GM21528 (cell line): ENCODE measurements around the gene FOXL3.
"Not testable (repeated sequence)": the region's sequence is repeated elsewhere in the genome, so short reads cannot be mapped to it uniquely, and the experiment has no call there.

Source experiments
- ATAC-seq: cut with Tn5 transposase; IDR thresholded peaks from one replicate; pipeline ENCODE4 v1.9.1; 2021; ENCODE audit warnings: mild to moderate bottlenecking, moderate library complexity; ENCODE audit not compliant: unreplicated experiment, low FRiP score

Gene FOXL3

GRCh38 chr7:285731-286130 lies 4.2 kb upstream of the FOXL3 start:
- ATAC-seq: no peak

GRCh38 chr7:286266-286665 lies 3.7 kb upstream of the FOXL3 start:
- no peak for ATAC-seq

- no peak for ATAC-seq
Observed at GRCh38 chr7:288671-289101, 1.3 kb upstream of the FOXL3 start.

- no peak for ATAC-seq
Observed at GRCh38 chr7:289209-289755, 688 bp upstream of the FOXL3 start.

- ATAC-seq: no peak
Observed at GRCh38 chr7:290554-291372, 793 bp downstream of the FOXL3 start.

GRCh38 chr7:291373-292092 lies 1.6 kb downstream of the FOXL3 start:
- no peak for ATAC-seq

- ATAC-seq: no peak
Observed at GRCh38 chr7:292226-292625, 2.3 kb downstream of the FOXL3 start.

- ATAC-seq: no peak
Observed at GRCh38 chr7:292826-293225, 2.9 kb downstream of the FOXL3 start.

- no peak for ATAC-seq
Observed at GRCh38 chr7:293681-294439, 3.9 kb downstream of the FOXL3 start.

GRCh38 chr7:294440-295154 lies 4.6 kb downstream of the FOXL3 start:
- no peak for ATAC-seq

- ATAC-seq: no peak
Observed at GRCh38 chr7:295155-296154, 5.5 kb downstream of the FOXL3 start.

GRCh38 chr7:296373-296945 lies 6.5 kb downstream of the FOXL3 start:
- ATAC-seq: no peak

GRCh38 chr7:297141-297540 lies 7.2 kb downstream of the FOXL3 start:
- ATAC-seq: not testable (repeated sequence)

- no peak for ATAC-seq
Observed at GRCh38 chr7:297611-298374, 7.8 kb downstream of the FOXL3 start.

- no peak for ATAC-seq
Observed at GRCh38 chr7:298375-298702, 8.4 kb downstream of the FOXL3 start.

GRCh38 chr7:298743-299142 lies 8.8 kb downstream of the FOXL3 start:
- no peak for ATAC-seq

- ATAC-seq: no peak
Observed at GRCh38 chr7:299169-299568, 9.2 kb downstream of the FOXL3 start.

- ATAC-seq: no peak
Observed at GRCh38 chr7:299628-300027, 9.7 kb downstream of the FOXL3 start.
